Measurements from ENCODE around the gene CEMIP2.

CEMIP2 gene

DNA sequence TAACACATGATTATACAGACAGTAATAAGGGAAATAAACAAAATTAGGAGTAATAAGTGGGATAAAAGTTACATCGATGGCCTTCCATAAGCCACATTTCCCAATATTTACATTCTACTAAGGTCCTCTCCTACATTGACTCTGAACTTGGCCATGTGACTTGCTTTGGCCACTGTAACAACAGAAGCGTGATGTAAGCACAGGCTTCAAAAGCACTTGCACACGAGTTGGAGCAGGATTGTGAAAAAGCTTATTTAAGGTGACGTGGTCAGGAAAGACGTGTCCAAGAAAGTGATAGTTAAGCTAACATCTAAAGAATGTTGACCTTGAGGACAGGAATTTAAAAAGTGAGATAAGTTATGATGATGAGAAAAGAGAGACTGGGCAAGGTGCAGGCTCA, 9.8 kb upstream of the CEMIP2 start:
- DNase-seq: no peak

DNA sequence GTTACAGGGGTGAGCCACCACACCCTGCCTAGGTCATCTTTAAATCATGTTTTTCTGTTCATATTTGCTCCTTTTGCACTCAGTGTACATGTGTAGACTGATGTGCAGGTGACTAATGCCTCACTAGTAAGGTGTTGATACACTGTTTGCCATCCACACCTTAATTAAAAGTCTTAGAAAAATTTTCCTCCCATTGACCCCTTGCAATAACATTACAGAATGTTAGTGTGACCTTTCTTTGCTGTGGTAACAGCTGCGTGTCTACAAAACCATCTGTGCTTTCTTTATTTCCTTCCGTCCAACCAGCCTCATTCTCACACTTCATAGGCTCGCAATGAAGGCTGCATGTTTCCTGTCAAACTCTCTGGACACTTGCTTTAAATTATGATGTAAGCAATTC, 6.6 kb upstream of the CEMIP2 start:
- DNase-seq: no peak

DNA sequence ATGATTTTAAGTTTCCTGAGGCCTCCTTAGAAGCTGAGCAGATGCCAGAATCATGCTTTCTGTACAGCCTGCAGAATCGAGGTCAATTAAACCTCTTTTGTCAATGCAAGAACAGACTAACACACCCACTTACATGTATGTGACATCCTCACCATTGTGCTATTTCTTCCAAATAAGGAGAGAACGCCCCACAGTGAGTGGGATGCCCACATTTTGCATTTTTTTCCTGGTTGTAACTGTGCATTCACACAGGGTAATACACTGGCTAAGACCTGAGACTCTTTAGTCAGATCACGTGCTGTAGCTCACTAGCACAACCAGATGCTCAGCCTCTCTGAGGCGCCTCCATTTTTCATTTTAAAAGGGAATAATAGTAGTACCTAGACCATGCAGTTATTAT, 4.4 kb upstream of the CEMIP2 start:
- no peak for DNase-seq

DNA sequence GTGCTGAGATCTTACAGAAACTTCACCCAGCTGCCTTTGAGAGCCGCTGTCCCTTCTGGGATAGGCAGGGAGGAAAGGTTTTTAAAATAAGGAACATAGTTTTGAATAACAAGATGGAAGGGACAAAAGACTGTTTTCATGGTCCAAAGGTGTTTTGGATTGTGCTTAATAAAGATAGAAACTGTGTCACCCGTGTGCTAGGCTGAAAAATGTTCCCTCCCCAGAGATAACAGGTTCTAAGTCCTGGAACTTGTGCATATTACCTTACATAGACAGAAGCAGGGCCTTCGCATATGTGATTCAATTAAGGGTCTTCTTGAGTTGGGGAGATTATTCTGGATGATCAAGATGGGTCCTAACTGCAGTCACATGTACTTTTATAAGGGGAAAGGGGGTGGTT, 1.9 kb upstream of the CEMIP2 start:
- no peak for DNase-seq

DNA sequence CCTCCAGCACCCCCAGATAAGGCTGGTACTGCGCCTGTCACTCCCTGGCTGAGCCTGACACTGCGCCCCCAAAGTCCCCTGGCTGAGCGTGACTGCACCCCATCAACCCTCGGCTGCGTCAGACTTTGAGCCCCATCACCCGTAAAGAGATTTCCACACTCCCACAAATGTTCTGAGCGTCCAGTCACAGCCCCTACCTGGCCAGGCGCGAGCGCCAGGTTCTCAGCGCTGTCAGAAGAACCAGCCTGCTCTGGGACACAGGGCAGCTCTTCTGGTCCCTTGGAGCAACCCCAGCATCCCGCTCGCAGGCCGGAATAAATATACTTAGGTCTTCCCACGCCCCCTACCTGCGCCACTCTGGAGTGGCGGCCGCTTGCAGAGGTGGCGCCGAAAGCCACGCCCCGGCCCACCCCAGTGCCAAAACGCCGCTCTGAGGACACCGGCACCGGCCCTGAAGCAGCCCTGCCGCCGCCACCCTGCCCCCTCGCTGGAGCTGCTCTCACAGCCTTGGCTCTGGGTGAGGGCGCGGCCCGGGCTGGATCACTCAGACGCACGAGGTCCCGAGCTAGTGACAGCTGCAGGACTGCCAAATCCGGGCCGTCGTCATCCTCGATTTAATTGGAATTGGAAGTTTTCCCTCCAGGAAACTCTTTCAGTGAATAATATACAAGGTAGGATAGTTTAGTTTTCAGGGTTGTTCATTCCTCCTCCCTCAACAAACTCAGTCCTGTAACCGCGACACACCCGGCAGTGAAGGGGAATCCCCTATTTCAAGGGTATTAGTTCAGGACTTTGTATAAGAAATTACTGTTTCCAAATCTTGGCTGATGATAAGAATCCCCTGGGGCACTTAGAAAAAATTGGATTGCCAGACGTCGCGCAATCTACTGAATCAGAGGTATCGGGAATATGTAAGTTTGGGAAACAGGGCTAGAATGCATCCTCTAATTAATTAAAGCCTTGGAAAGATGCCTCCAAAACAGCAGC, 1.2 kb upstream of the CEMIP2 start:
- DNase-seq: peak in 46 of 56 donors; percentile 20 to 86 (median 42)

DNA sequence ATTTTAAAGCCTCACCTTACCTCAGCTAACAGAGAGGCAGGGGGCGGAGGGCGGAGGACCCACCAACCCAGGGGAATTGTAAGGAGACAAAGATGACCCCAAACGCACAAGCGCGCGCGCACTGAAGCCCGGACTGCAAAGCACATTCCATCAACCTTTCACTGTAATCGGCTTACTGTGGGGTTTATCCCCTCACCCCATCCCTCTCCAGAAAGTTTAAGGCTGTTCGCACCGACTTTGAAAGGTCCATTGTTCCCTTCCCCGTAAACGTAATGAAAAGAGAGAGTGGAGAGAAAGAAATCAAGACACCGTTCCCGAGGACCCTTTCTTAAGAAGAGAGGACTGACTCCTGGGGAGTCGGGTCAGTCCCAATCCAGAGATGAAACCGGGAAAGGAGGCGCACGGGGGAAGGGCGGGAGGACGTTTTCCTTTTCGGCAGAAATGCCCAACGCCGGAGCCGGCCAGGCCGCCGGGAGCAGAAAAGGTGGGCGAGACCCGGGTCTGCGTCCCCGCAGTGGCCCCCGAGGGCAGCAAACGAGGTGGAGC, 464 bp downstream of the CEMIP2 start:
- DNase-seq: peak in 4 of 56 donors; percentile 0 to 49 (median 24)

DNA sequence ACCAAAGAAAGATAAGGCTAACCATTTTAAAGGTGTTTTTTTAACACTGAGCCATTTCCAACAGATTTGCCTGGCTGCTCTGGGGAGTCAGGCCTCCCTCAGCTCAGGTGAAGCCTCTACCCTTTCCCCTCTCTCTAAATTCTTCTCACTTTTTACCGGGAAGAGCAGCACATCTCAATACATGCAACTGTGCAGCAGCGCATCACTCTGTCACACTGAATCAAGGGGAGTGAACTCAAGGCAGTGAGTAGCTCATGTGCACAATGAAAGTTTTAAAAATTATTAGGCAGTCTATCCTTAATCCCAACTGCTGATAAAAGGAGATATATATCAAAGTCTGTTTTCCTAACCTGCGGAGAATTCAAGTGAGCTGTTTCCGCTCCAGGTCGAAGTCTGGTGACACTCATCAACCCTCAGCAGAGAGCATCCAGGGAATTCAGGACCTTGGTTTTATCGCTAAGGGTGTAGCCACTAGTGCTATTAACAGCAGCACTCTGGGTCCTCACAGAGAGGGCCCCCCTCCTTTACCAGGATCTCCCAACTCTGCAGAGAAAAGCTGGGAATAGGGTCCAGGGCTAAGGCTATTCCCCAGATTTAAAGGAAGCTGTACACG, 1.0 kb downstream of the CEMIP2 start:
- no peak for DNase-seq

DNA sequence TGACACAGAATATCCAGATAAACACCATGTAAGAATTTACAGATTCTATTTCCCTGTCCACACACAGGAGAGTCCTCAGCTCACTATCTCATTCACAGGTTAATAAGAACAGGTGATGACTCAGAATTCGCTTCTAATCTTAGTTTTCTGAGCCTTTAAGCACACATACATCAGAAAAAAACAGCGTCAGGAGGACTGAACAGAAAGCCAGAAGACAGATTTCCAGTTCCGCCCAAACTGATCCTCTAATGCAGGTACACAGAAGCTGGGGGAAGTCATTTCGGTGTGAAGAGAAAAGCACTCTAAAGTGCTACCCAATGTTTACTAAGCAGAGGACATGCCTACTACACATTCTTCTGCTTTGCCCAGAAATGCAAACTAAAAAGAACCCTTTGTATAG, 1.6 kb downstream of the CEMIP2 start:
- DNase-seq: no peak

DNA sequence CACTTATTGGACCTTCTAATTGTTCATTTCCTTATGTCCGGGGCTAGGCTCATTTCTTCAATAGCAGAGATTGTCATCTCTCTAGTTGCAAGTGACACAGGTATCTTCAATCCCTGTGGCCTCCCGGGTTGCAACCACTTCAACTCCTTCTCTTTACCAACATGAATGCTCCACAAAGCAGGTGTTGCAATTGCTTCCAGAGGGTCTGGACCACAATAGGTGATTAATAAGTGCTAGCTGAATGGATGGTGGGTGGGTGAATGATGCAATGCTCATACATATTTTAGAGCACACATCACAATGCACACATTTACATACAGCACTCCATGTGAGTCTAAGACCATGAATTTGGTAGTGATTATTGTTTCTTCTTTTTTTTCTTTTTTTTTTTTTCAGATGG, 2.6 kb downstream of the CEMIP2 start:
- no peak for DNase-seq

DNA sequence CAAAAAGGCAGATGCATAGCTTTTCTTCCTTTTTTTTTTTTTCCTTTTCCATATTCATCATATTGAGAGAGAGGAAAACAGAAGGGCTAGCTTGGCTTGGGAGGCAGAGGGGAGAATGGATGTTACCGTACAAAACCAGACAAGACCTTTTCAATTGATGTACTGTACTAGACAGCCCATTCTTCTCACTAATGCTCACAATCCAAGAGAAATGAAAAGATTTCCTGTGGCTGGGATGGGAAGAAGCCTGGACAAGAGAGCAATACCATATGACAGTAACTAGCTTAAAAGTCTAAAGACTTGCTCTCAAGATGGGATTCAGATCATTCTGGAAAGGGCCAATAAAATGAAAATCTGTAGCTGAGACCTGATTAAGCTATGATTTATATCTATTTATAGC, 3.4 kb downstream of the CEMIP2 start:
- DNase-seq: no peak

DNA sequence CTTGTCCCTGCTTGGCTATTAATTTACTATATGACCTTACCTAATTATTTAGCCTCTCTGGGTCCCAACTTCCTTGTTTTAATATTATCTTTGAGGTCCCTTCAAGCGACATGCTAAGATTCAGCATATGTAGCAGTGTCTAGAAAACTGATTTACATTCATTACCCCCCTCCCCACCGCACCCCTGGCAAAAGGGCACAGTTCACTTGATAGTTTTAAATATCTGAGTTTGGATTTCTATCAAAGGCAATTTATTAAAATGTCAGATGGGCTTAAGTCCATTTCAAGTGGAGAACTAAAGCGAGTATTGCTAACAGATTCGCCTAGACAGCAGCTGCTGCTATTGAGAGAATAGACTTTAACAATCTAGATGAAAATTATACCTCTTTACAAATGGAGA, 3.9 kb downstream of the CEMIP2 start:
- no peak for DNase-seq

DNA sequence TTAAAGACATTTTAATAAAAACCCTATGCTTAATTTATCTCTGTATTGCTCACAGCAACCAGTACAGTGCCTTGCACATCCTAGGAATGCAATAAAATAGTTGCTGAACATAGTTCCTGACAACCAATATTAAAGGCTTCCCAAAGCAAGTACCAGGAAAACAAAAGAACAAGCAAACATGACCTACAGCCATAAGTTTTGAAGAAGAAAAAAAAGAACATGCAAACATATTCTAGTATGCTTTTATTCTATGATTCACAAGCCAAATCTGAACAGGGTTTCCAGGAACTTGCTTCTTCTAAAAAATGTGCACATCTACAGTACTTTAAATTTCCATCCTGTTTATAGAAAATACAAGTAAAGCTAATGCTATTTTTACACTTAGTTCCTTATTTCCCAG, 4.5 kb downstream of the CEMIP2 start:
- DNase-seq: no peak

DNA sequence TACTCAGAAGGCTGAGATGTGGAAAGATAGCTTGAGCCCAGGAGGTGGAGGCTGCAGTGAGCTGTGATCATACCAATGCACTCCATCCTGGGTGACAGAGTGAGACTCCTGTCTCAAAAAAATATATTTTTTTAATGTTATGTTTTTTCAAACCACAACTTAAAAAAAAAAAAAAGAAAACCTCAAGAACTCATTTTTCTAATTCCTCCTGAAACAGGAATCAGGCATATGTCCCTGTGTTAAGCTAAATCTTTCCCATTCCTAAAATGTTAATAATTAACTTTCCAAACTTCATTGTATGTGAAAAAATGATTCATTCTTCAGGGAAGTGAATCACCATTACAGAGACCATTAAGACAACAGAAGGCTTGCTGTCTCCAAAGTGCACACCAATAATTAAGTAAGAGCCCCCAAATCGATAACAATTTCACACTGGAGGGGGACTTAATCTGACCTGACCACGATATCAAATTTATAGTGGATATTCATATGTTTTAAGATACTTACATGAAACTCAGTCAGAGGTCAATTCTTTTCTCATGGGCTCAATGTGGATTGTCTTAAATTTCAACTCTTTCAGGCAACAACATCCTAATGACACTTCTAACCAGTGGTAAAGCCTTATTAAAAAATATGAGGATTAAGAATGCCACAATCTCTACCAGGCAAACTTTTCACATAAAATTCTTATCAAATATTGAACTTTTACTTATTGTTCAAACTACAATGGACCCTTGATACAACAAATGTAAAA, 5.2 kb downstream of the CEMIP2 start:
- DNase-seq: no peak

DNA sequence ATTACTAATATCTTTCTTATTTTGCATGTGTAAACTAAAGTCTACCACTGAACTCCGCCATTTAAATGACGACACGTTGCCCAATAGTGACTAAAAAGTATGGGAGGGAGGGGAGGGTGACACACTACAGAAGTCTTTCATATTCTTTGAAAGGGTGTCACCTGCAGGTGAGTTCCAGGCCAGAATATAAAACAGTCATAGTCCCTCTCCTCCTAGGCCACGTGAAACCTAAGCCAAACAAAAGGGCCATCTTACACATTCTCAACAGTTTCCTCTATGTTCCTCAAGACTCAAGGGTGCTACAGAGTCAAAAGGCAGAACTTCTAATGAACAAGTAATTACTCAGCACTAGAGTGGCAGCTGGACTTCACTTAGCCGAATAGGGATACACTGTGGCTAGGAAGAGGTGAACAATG, 6.4 kb downstream of the CEMIP2 start:
- no peak for DNase-seq

DNA sequence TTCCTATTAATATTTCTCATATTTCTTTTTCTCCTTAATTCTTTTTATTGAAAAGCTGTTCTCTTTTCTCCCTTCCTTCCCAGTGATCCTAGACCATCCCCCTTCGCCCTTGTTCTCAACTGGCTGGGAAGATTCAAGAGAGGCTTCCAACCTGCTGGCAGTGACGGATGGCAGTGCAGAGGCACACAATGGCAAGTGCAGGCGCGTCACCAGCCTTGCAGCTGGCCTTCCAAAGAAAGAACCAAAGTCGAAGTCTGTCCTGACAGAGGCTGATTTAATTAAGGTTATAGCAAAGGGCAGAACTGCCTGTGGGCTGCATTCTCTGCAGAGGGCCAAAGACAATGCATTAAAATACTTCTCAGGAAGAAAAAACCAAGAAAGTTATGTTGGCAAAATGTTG, 7.4 kb downstream of the CEMIP2 start:
- DNase-seq: peak in 1 of 56 donors; percentile 20

DNA sequence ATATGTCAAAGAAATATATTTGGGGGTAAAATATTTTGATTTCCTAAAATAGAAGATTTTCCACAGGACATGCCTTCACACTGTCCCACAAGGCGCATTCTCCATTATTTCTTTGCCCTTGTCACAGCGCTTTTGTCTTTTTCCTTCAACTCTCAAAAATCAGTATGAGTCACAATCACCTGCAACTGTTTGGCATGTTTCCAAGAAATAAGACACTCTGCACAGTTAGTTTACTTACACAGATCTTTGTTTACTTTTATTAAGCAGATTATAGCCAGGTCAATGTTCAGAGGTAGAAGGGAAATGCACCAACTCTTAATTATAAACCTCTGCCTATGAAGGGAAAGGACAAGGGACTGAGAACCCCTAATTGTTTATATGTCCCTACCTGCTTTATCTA, 9.5 kb downstream of the CEMIP2 start:
- no peak for DNase-seq

DNA sequence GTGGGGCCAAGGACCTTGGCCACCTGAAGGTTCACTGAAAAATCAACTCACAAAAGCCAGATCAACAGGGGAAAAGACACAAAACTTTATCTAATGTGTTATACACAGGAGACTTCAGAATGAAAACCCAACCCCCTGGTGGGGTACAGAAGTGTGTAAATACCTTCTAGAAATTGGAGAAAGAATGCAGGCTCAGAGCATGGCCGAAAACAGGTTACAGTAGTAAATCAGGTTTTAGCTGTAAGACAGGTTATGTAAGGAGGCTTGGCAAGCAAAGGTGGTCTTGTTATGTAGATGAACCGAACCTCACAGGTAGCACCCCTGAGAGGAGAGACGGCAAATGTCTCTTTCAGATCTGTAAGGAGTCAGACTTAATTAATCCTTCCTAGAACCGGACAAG, 10.0 kb downstream of the CEMIP2 start:
- DNase-seq: no peak

DNA sequence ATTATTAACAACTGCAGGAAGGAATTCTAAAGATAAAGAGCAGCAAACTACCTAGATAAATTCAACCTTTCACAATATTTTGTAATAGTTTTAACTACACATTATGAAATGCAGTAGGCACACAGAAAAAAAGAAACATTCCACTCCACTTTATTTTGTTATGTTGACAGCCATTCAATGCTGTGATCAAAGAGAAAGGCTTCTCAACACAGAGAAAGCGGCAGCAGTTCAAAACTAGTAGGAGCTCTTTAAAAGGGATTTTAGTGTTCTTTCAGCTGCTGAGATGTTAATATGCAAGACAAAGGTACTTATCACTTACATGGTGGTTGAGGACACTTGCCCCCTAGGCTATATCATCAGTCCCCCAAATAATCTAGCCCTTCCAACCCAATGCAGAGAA, 11.6 kb downstream of the CEMIP2 start:
- no peak for DNase-seq

DNA sequence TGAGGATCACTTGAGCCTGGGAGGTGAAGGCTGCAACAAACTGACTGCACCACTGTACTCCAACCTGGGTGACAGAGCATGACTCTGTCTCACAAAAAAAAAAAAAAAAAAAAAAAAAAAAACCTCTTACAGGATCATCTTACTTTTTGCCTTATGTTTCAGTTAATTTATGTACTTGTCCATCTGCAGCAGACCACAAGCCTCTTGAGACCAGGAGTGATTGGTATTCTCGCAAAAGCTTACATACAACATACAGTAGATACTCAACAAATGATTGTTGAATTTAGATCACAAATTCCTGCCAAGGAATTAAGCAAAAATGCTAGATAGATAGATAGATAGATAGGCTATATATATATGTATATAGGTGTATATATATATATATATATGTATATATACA, 12.4 kb downstream of the CEMIP2 start:
- DNase-seq: no peak

DNA sequence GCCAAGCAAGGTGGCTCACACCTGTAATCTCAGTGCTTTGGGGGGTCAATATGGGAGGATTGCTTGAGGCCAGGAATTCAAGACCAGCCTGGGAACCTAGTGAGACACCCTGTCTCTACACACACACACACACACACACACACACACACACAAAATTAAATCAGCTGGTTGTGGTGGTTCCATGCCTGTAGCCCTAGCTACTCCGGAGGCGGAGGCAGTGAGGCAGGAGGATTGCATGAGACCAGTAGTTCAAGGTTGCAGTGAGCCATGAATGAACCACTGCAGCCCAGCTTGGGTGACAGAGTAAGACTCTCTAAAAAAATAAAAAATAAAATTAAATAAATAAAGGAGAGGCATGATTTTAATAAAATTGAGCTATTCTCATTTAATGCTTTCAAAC, 13.1 kb downstream of the CEMIP2 start:
- no peak for DNase-seq

DNA sequence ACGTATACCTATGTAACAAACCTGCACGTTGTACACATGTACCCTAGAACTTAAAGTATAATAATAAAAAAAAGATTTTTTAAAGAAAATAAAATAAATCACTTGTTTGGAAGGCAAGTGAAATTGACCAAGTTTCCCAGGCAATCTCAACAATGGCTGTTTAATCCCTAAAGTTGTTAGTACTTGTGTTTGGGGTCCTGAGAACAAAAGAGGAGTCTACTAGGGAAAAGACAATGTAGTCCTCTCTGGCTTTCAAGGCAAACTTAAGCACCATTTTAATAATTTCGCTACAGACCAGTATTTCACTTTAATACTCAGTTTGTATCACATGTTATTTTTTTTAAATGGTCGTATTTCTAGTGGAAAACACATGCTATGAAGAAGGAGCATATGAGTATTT, 14.2 kb downstream of the CEMIP2 start:
- no peak for DNase-seq

DNA sequence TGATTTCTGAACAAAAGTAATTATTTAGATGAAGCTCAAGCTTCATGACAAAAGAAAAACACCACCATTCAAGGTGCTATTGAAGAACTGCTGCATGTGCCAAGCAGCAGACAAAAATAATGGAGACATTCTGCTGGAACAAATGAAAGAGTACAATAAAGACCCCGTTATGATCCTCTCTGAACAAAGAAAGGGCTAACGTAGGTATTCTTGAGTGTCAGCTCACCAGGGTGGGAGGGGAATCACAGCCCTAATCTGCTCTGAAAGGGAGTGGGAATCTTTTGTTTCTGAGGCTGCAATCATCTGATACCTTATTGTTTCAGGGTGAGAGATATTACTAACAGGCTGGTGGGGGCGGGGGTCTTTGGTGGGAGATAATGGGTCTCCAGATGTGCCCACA, 15.4 kb downstream of the CEMIP2 start:
- no peak for DNase-seq
